ENCODE measurements around the gene PLXNA2.

PLXNA2 gene

GRCh38 chr1:208115924-208116640 is 128.1 kb downstream of the PLXNA2 start:
- H3K4me1 ChIP-seq (ENCODE audit: control insufficient read depth in 1 of 2, insufficient read depth in 2 of 2, low read length in 2 of 2) = peaks cover 3 to 4% of the 10 kb centered on the region in 2 donors

GRCh38 chr1:208113011-208113410 is 131.2 kb downstream of the PLXNA2 start:
- no peak overlapping the region for H3K4me3 ChIP-seq (ENCODE audit: low read depth in 1 of 2, low read length in 2 of 2)
- peaks cover 3 to 4% of the 10 kb centered on the region in 2 donors for H3K4me1 ChIP-seq (ENCODE audit: control insufficient read depth in 1 of 2, insufficient read depth in 2 of 2, low read length in 2 of 2)
- no peaks in the 10 kb centered on the region for H3K27me3 ChIP-seq (ENCODE audit: low read depth, low read length)
- H3K36me3 ChIP-seq (ENCODE audit: control insufficient read depth in 1 of 2, insufficient read depth in 2 of 2, low read length in 2 of 2) = no peaks in the 10 kb centered on the region
- no peaks in the 10 kb centered on the region for H3K9me3 ChIP-seq (ENCODE audit: control insufficient read depth in 1 of 2, low read length in 2 of 2)
- no peak overlapping the region for H3K27ac ChIP-seq (ENCODE audit: low read length)

More at GRCh38 chr1:208115924-208116640, 128.1 kb downstream of the PLXNA2 start:
- Histone ChIP-seq H3K9me3 (ENCODE audit: control insufficient read depth in 1 of 2, low read length in 2 of 2) (no peaks in the 10 kb centered on the region), H3K4me3 (ENCODE audit: low read depth in 1 of 2, low read length in 2 of 2) (no peak overlapping the region), H3K36me3 (ENCODE audit: control insufficient read depth in 1 of 2, insufficient read depth in 2 of 2, low read length in 2 of 2) (no peaks in the 10 kb centered on the region), H3K27me3 (ENCODE audit: low read depth, low read length) (no peaks in the 10 kb centered on the region), H3K27ac (ENCODE audit: low read length) (no peak overlapping the region)

- no peaks in the 10 kb centered on the region for H3K27me3 ChIP-seq (ENCODE audit: low read depth, low read length)
- H3K27ac ChIP-seq (ENCODE audit: low read length) = no peak overlapping the region
- H3K4me3 ChIP-seq (ENCODE audit: low read depth in 1 of 2, low read length in 2 of 2) = no peak overlapping the region
- no peaks in the 10 kb centered on the region for H3K36me3 ChIP-seq (ENCODE audit: control insufficient read depth in 1 of 2, insufficient read depth in 2 of 2, low read length in 2 of 2)
- peaks cover 3 to 4% of the 10 kb centered on the region in 2 donors for H3K4me1 ChIP-seq (ENCODE audit: control insufficient read depth in 1 of 2, insufficient read depth in 2 of 2, low read length in 2 of 2)
- H3K9me3 ChIP-seq (ENCODE audit: control insufficient read depth in 1 of 2, low read length in 2 of 2) = no peaks in the 10 kb centered on the region
Measured at GRCh38 chr1:208112401-208112800, 131.8 kb downstream of the PLXNA2 start.

- H3K4me1 ChIP-seq (ENCODE audit: control insufficient read depth in 1 of 2, insufficient read depth in 2 of 2, low read length in 2 of 2) = peaks cover 3 to 4% of the 10 kb centered on the region in 2 donors
- no peak overlapping the region for H3K27ac ChIP-seq (ENCODE audit: low read length)
- H3K27me3 ChIP-seq (ENCODE audit: low read depth, low read length) = no peaks in the 10 kb centered on the region
- no peak overlapping the region for H3K4me3 ChIP-seq (ENCODE audit: low read depth in 1 of 2, low read length in 2 of 2)
- no peaks in the 10 kb centered on the region for H3K9me3 ChIP-seq (ENCODE audit: control insufficient read depth in 1 of 2, low read length in 2 of 2)
- no peaks in the 10 kb centered on the region for H3K36me3 ChIP-seq (ENCODE audit: control insufficient read depth in 1 of 2, insufficient read depth in 2 of 2, low read length in 2 of 2)
Measured at GRCh38 chr1:208111646-208112190, 132.5 kb downstream of the PLXNA2 start.

GRCh38 chr1:208110296-208110695 is 133.9 kb downstream of the PLXNA2 start:
- Histone ChIP-seq H3K4me1 (ENCODE audit: control insufficient read depth in 1 of 2, insufficient read depth in 2 of 2, low read length in 2 of 2) (peaks cover 0 to 5% of the 10 kb centered on the region in 2 donors), H3K27ac (ENCODE audit: low read length) (no peak overlapping the region), H3K36me3 (ENCODE audit: control insufficient read depth in 1 of 2, insufficient read depth in 2 of 2, low read length in 2 of 2) (no peaks in the 10 kb centered on the region), H3K9me3 (ENCODE audit: control insufficient read depth in 1 of 2, low read length in 2 of 2) (no peaks in the 10 kb centered on the region), H3K4me3 (ENCODE audit: low read depth in 1 of 2, low read length in 2 of 2) (no peak overlapping the region), H3K27me3 (ENCODE audit: low read depth, low read length) (no peaks in the 10 kb centered on the region)

- no peak overlapping the region for H3K27ac ChIP-seq (ENCODE audit: low read length)
- H3K4me1 ChIP-seq (ENCODE audit: control insufficient read depth in 1 of 2, insufficient read depth in 2 of 2, low read length in 2 of 2) = peaks cover 0 to 8% of the 10 kb centered on the region in 2 donors
- no peaks in the 10 kb centered on the region for H3K9me3 ChIP-seq (ENCODE audit: control insufficient read depth in 1 of 2, low read length in 2 of 2)
- no peak overlapping the region for H3K4me3 ChIP-seq (ENCODE audit: low read depth in 1 of 2, low read length in 2 of 2)
- no peaks in the 10 kb centered on the region for H3K27me3 ChIP-seq (ENCODE audit: low read depth, low read length)
- H3K36me3 ChIP-seq (ENCODE audit: control insufficient read depth in 1 of 2, insufficient read depth in 2 of 2, low read length in 2 of 2) = no peaks in the 10 kb centered on the region
Measured at GRCh38 chr1:208108646-208109330, 135.4 kb downstream of the PLXNA2 start.

- peaks cover 0 to 8% of the 10 kb centered on the region in 2 donors for H3K4me1 ChIP-seq (ENCODE audit: control insufficient read depth in 1 of 2, insufficient read depth in 2 of 2, low read length in 2 of 2)
- H3K4me3 ChIP-seq (ENCODE audit: low read depth in 1 of 2, low read length in 2 of 2) = no peak overlapping the region
- H3K36me3 ChIP-seq (ENCODE audit: control insufficient read depth in 1 of 2, insufficient read depth in 2 of 2, low read length in 2 of 2) = no peaks in the 10 kb centered on the region
- no peaks in the 10 kb centered on the region for H3K27me3 ChIP-seq (ENCODE audit: low read depth, low read length)
- H3K27ac ChIP-seq (ENCODE audit: low read length) = no peak overlapping the region
- no peaks in the 10 kb centered on the region for H3K9me3 ChIP-seq (ENCODE audit: control insufficient read depth in 1 of 2, low read length in 2 of 2)
Measured at GRCh38 chr1:208108213-208108608, 136.0 kb downstream of the PLXNA2 start.

GRCh38 chr1:208107425-208108212 is 136.6 kb downstream of the PLXNA2 start:
- H3K4me1 ChIP-seq (ENCODE audit: control insufficient read depth in 1 of 2, insufficient read depth in 2 of 2, low read length in 2 of 2) = peaks cover 0 to 5% of the 10 kb centered on the region in 2 donors
- H3K9me3 ChIP-seq (ENCODE audit: control insufficient read depth in 1 of 2, low read length in 2 of 2) = no peaks in the 10 kb centered on the region
- no peaks in the 10 kb centered on the region for H3K36me3 ChIP-seq (ENCODE audit: control insufficient read depth in 1 of 2, insufficient read depth in 2 of 2, low read length in 2 of 2)
- no peak overlapping the region for H3K4me3 ChIP-seq (ENCODE audit: low read depth in 1 of 2, low read length in 2 of 2)
- no peak overlapping the region for H3K27ac ChIP-seq (ENCODE audit: low read length)
- H3K27me3 ChIP-seq (ENCODE audit: low read depth, low read length) = no peaks in the 10 kb centered on the region

DNA sequence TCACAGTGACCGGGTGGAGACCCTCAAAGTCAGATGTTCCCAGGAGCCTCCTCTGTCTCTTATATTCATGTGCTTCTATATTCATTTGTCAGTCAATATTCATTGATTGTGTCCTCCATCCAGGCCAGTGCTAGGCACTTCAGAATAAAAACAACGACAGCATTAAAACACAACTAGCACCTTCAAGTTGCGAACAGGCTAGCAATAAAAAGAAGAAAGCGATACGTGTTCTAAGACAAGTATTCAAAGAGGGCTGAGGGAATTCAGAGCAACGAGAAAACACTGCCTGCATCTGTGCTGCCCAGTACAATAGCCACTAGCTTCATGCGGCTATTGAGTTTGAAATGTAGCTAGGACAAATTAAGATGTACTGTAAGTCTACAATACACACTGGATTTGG is 138.0 kb downstream of the PLXNA2 start:
- Histone ChIP-seq H3K27ac (ENCODE audit: low read length) (no peak overlapping the region), H3K9me3 (ENCODE audit: control insufficient read depth in 1 of 2, low read length in 2 of 2) (no peaks in the 10 kb centered on the region), H3K4me1 (ENCODE audit: control insufficient read depth in 1 of 2, insufficient read depth in 2 of 2, low read length in 2 of 2) (peaks cover 12 to 18% of the 10 kb centered on the region in 2 donors), H3K36me3 (ENCODE audit: control insufficient read depth in 1 of 2, insufficient read depth in 2 of 2, low read length in 2 of 2) (no peaks in the 10 kb centered on the region), H3K4me3 (ENCODE audit: low read depth in 1 of 2, low read length in 2 of 2) (no peak overlapping the region), H3K27me3 (ENCODE audit: low read depth, low read length) (no peaks in the 10 kb centered on the region)

DNA sequence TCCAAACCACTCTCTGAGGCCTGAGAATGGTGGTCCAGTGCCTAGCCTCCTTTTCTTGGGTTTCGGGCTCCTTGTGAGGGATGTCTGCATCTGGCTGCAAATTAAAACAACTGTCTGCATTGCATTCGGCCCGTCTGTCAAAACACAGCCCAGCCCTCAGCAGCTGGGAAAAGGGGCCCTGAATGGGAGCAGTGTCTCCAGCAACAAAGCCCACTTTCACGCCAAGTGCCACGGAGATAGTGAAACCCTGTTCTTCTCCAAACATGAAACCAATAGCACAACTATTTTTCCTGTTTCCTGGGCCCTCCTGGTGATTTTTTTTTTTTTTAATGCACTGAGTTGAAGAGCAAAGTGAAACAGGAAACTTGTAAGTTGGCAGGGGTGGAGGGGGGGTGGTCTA is 138.4 kb downstream of the PLXNA2 start:
- Histone ChIP-seq H3K27me3 (ENCODE audit: low read depth, low read length) (no peaks in the 10 kb centered on the region), H3K27ac (ENCODE audit: low read length) (peak overlapping the region; percentile 7), H3K9me3 (ENCODE audit: control insufficient read depth in 1 of 2, low read length in 2 of 2) (no peaks in the 10 kb centered on the region), H3K4me1 (ENCODE audit: control insufficient read depth in 1 of 2, insufficient read depth in 2 of 2, low read length in 2 of 2) (peaks cover 17 to 23% of the 10 kb centered on the region in 2 donors), H3K4me3 (ENCODE audit: low read depth in 1 of 2, low read length in 2 of 2) (no peak overlapping the region), H3K36me3 (ENCODE audit: control insufficient read depth in 1 of 2, insufficient read depth in 2 of 2, low read length in 2 of 2) (no peaks in the 10 kb centered on the region)
